Activated gamma-delta T cell (primary cell): ENCODE measurements around the gene MAGI2.
"Not testable (repeated sequence)": the region's sequence is repeated elsewhere in the genome, so short reads cannot be mapped to it uniquely, and the experiment has no call there.

Source experiments
- DNase-seq: peaks from one replicate; lab custom pipeline; 2025; lab: John Stamatoyannopoulos, UW

MAGI2 gene

GRCh38 chr7:79451580-79451979, 1.9 kb downstream of the MAGI2 start:
- DNase-seq, result no peak

DNA sequence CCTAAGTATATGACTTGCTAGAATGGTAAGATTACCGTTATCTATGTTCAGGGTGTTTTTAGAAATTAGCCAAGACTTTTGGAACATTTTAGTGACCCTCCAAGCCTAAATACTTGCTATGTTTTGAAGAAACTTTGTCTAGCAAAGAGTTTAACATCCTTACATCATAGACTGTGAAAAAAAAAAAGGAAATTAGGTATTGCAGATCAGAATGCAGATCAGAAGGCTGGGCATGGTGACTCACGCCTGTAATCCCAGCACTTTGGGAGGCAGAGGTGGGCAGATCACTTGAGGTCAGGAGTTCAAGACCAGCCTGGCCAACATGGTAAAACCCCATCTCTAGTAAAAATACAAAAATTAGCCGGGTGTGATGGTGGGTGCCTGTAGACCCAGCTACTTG, 10.7 kb downstream of the MAGI2 start:
- not testable (repeated sequence) for DNase-seq

- no peak for DNase-seq
Measured at GRCh38 chr7:79436378-79436777, 17.1 kb downstream of the MAGI2 start.

- no peak for DNase-seq
Measured at GRCh38 chr7:79434867-79435266, 18.6 kb downstream of the MAGI2 start.

GRCh38 chr7:79434098-79434497, 19.4 kb downstream of the MAGI2 start:
- no peak for DNase-seq

GRCh38 chr7:79430391-79430790, 23.1 kb downstream of the MAGI2 start:
- DNase-seq, result no peak

GRCh38 chr7:79425665-79426064, 27.8 kb downstream of the MAGI2 start:
- DNase-seq, result no peak

DNA sequence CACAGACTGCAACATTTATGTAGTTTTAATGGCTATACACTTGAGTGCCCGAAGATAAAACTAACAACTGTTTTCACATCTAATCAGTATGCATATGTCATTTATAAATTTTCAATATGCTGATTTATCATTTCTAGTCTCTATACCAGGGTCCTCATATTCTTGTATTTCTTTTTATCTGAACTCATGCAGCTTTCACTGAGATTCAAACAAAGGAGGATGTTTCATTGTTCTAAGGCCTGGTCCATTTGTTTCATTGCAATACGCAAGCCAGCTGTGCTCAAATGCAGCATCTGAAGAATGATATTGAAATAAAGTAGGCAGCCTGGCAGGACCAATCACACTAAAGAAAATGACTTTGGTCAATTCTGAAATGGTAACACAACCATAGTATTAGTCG, 31.7 kb downstream of the MAGI2 start:
- DNase-seq, result no peak

- DNase-seq, result no peak
Measured at GRCh38 chr7:79420464-79420863, 33.0 kb downstream of the MAGI2 start.

- no peak for DNase-seq
Measured at GRCh38 chr7:79414910-79415309, 38.6 kb downstream of the MAGI2 start.

- no peak for DNase-seq
Measured at GRCh38 chr7:79412915-79413314, 40.6 kb downstream of the MAGI2 start.

GRCh38 chr7:79412438-79412837, 41.0 kb downstream of the MAGI2 start:
- DNase-seq, result no peak

DNA sequence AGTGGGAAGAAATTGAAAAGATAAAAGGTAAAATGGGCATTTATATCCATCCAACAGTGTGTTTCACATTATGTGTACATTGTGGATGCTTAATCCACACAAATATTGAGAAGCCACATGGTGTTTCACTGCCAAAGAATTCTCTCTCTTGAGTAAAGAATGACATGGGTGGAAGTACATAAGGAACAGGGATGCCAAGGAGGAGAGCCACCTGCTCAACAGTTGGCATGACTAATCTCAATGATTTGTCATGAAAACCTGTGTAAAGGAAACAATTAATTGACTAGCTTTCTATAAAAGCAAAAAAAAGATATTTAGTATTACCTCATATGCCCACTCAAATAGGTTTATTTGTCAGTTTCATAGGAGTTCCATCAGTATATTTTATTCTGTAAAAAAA, 43.1 kb downstream of the MAGI2 start:
- no peak for DNase-seq

DNA sequence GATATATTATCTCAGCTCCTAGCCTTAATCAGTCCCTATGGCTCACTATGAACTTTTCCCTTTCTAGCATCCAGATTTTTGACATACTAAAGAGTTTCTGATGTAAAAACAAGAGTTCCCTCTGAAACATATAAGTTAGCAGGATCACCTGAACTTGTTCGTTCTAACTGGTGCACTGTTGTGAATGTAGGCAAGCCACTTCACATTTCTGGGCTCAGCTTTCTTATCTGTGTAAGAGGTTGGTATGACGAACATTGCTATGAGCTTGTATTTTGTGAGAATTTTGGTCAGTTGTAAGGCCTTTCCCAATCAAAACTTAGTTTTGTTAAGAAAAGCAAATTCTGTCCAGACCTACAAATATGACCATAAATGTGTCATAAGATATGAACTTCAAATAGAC, 46.1 kb downstream of the MAGI2 start:
- DNase-seq, result no peak

GRCh38 chr7:79406371-79406770, 47.1 kb downstream of the MAGI2 start:
- no peak for DNase-seq

- DNase-seq, result no peak
Measured at GRCh38 chr7:79405368-79405767, 48.1 kb downstream of the MAGI2 start.

DNA sequence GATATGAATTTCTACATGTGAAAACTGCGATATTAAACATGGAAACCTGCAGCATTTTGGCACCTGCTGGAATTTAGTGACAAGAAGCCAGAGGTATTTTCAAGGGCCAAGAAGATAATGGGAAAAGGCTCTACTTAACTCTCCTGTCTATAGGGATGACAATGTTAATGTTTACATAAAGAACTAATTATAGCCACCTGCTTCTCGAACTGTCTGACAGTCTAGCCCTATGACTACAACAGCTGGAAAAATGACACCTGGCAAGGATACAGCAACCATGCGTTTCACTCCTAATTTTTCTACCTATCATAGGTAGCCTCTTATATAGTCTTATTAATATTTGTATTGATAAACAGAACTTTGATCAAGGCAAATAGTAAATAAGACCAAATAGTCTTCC, 49.6 kb downstream of the MAGI2 start:
- DNase-seq, result no peak

DNA sequence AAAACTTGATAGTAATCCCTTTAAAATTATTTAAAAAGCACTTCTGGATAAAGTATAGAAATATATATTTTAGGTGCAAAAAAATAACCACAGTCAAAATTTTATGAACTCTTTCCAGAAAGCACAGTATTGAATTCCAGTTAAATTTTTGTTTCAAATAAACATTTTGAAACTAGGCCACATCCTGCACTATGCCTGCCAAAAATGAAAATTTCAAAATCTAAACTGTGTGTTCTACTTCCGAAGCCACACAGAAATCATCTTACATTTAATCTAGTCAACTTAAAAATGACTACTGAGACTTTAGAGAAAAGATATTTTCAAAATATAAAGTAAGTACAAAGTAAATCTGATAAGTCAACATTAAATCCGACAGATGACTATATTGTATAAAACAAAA, 50.0 kb downstream of the MAGI2 start:
- no peak for DNase-seq

DNA sequence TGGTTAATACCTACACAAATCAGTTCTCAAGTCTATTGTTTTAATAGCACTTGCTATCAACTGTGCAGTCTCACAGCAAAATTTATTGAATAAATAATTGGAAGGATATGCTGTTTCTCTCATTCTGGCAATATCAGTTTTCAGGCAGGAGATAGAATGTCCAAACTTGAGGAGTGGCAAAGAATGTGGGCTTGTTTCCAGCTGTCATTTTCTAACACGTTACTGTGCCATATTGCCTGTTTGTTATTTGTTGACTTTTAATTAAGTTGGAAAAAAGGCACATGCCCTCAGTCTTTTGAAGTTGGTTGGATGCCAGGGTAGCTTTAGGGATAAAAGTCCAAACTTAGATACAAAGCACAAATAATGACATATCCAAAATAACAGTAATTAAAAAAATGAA, 52.2 kb downstream of the MAGI2 start:
- DNase-seq, result no peak

DNA sequence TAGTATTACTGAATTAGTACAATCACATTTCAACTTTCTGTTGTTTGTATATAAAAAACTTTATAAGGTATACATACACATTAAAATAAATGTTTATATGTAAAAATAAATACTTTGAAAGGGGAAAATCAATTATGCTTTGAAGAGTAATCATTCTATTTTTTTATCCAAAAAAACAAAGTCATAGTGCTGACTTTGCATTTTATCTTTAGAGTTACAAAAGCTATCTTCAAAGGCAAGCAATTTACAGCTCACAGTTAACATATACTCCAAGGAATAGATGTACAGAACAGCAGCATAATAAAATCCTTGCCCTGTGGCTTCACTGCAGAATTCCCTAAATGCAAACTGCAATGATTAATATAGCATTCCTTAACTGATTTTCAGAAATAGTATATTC, 53.2 kb downstream of the MAGI2 start:
- no peak for DNase-seq

- DNase-seq, result no peak
Measured at GRCh38 chr7:79398138-79398749, 55.2 kb downstream of the MAGI2 start.

DNA sequence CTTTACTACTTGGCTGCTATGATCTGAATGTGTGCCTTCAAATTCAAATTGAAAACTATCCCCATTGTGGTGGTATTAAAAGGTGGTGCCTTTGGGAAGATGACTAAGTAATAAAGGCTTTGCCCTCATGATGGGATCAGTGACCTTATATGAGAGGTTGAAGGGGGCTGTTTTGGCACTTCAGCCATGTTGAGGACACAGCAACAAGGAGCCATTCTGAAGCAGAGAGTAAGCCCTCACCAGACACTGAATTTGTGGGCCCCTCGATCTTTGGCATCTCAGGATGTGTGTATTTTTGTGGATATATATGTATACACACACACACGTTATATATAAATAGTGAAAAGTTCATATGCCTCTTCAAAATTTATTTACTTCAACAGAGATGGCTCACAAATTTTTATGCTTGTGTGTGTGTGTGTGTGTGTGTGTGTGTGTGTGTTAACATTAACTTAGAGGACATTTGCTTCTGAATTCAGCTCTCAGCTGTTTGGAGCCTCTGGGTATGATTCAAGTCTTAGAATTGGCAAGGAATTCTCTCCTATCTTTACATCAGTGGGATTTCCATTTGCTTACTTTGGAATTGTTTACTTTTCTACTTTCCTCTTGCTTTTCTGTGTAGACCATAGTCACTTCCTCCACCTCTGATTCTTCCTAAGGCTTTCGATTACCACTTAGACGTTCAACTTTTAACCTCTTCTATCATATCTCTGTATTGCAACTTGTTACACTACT, 66.6 kb downstream of the MAGI2 start:
- no peak for DNase-seq

DNA sequence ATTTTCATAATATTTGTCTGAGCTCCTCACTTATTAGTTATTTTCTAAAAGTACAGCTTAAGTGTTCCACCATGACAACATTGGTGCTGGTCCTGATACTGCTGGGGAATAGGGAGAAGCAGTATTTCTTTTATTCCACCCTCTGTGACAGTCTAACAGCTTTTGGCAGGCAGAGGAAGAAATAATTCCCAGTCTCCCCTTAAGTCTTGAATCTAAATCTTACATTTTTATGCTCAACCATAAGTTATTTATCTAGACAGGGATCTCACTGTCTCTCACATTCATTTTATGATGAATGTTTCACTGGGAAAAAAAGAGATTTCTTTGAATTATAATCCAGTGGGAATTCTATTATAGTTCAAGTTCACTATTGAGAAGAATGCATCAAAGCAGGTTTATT, 71.5 kb downstream of the MAGI2 start:
- no peak for DNase-seq

DNA sequence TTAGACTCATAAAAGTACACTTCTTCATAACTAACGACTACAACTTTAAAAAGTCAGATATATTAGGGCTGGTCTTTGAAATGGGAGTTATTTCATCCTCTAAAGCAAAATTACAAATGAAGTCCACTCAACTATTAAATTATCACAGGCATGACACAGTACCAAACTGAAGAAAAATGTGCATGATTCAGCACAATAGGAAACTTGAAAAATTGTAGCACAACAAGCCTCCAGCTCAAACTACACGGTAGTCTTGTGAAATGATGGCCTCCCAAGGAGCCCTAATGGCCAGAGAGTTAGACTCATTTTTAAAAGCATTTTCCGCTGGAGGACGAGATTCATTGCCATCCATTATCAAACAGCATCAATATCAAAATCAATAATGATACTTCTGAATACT, 76.4 kb downstream of the MAGI2 start:
- DNase-seq, result no peak
